ENCODE results near the gene BMPR2. TPM values are rescaled to one million over a fixed set of nuclear protein-coding genes. Genes with fewer than 3 reads are reported as not detected.

Gene BMPR2
- total and polyA plus RNA-seq, 2 of the 4 experiments (the other 2 are of a cell fraction): 17.0 to 30.1 TPM

- Histone ChIP-seq H3K23ac (ENCODE audit: low read depth, low read length) (no peak overlapping the region), H2AK9ac (replicated peaks; ENCODE audit: low read depth, low read length, poor library complexity) (no peak overlapping the region), H3K9ac (ENCODE audit: low read depth, low read length) (no peak overlapping the region), H3K27ac (ENCODE audit: insufficient read depth, low read length) (no peak overlapping the region), H3K36me3 (ENCODE audit: control insufficient read depth, insufficient read depth, low read length) (peaks cover 13% of the 10 kb centered on the region), H3K9me3 (ENCODE audit: control insufficient read depth, insufficient read depth, low read length) (no peaks in the 10 kb centered on the region), H2BK20ac (ENCODE audit: low read depth, low read length) (no peak overlapping the region), H2BK15ac (ENCODE audit: low read depth, low read length) (no peak overlapping the region), H2AFZ (replicated peaks; ENCODE audit: low read length, poor library complexity) (no peak overlapping the region), H3K9me1 (ENCODE audit: insufficient read depth, low read length) (no peaks in the 10 kb centered on the region), H3K4me1 (ENCODE audit: control insufficient read depth, insufficient read depth, low read length) (no peaks in the 10 kb centered on the region), H4K91ac (ENCODE audit: insufficient read depth, low read depth, low read length) (no peak overlapping the region), H3K4ac (ENCODE audit: low read depth, low read length) (peak overlapping the region; percentile 24; the same call in 1 of the 2 replicates), H2BK120ac (ENCODE audit: low read depth, low read length) (no peak overlapping the region), H2AK5ac (ENCODE audit: low read depth, low read length) (no peak overlapping the region), H3K27me3 (ENCODE audit: control insufficient read depth, insufficient read depth, low read length) (no peaks in the 10 kb centered on the region), H3K18ac (ENCODE audit: low read depth, low read length) (no peak overlapping the region), H4K5ac (ENCODE audit: low read depth, low read length) (no peak overlapping the region), H4K20me1 (ENCODE audit: insufficient read depth, low read length) (no peaks in the 10 kb centered on the region), H3K14ac (replicated peaks; ENCODE audit: low read depth, low read length) (no peak overlapping the region), H4K8ac (ENCODE audit: low read depth in 2 of 2, low read length in 2 of 2) (0 out of 4 replicates have a peak overlapping the region, but pooled peaks of 1 of the 2 experiments have one; percentile 22), H2BK5ac (ENCODE audit: low read depth, low read length, poor library complexity, severe bottlenecking) (no peak overlapping the region), H3K79me1 (ENCODE audit: low read depth in 1 of 2, low read length in 2 of 2) (peaks cover 4 to 11% of the 10 kb centered on the region in 2 experiments; a peak in 1 of 4 replicates), H3K4me3 (ENCODE audit: insufficient read depth, low read depth, low read length) (no peak overlapping the region), H3K4me2 (ENCODE audit: low read depth, low read length) (no peak overlapping the region), H3K56ac (ENCODE audit: extremely low read depth, insufficient read depth, low read length) (no peak overlapping the region)
- ChIA-PET CTCF (interaction anchor here (0.6 kb wide), 1 partner anchor 216 kb away, joined by 8 read pairs; no protein-coding TSS in a partner anchor), POLR2A (ENCODE audit: unreplicated experiment) (no interaction called here)
- no peak for TF ChIP-seq USF2 (IDR thresholded peaks at IDR 0.05; ENCODE audit: low read depth, low read length)
- TF ChIP-seq ELK1 (IDR thresholded peaks at IDR 0.05; ENCODE audit: borderline replicate concordance, low read depth, low read length): no peak
- TF ChIP-seq CEBPB (IDR thresholded peaks at IDR 0.05; ENCODE audit: low read depth, low read length): no peak
- TF ChIP-seq POLR2A (IDR thresholded peaks at IDR 0.05; ENCODE audit: low read depth, low read length): no peak
- TF ChIP-seq MAZ (IDR thresholded peaks at IDR 0.05; ENCODE audit: borderline replicate concordance, low read depth, low read length): no peak
- TF ChIP-seq CTCF (conservative IDR thresholded peaks at IDR 0.05; ENCODE audit: low read depth, low read length): no peak
- no peak for TF ChIP-seq BHLHE40 (IDR thresholded peaks at IDR 0.05; ENCODE audit: low read depth, low read length)
- TF ChIP-seq CHD1 (IDR thresholded peaks at IDR 0.05; ENCODE audit: low read depth, low read length): no peak
- TF ChIP-seq RFX5 (IDR thresholded peaks at IDR 0.05; ENCODE audit: low read depth, low read length): no peak
- no peak for TF ChIP-seq RAD21 (IDR thresholded peaks at IDR 0.05; ENCODE audit: low read length)
- no peak for TF ChIP-seq FOS (IDR thresholded peaks at IDR 0.05; ENCODE audit: low read depth, low read length)
- no peak for TF ChIP-seq SMC3 (IDR thresholded peaks at IDR 0.05; ENCODE audit: low read depth, low read length)
- no peak for TF ChIP-seq MAFK (IDR thresholded peaks at IDR 0.05; ENCODE audit: low read depth, low read length)
- TF ChIP-seq RCOR1 (IDR thresholded peaks at IDR 0.05; ENCODE audit: insufficient replicate concordance, low read length): no peak
- no peak for TF ChIP-seq NFE2L2 (IDR thresholded peaks at IDR 0.05; ENCODE audit: low read depth, low read length)
- TF ChIP-seq MXI1 (IDR thresholded peaks at IDR 0.05; ENCODE audit: borderline replicate concordance, low read depth, low read length): no peak
- dilution Hi-C loops (cut with HindIII; ENCODE audit: low sequenced_read_pairs, unreplicated experiment): no loop called here
- ATAC-seq (ENCODE audit: low read depth): no peak
- no CpG with 5 or more reads among the region's 1 CpG for WGBS, 2 experiments (ENCODE audit: extremely low coverage in 2 of 2, insufficient read length in 1 of 2)
- no TSS peak for BruUV-seq (replicated peaks)
- no peak for DNase-seq
- in situ Hi-C loops (cut with MboI; ENCODE audit: low sequenced_read_pairs): no loop called here
- intact Hi-C loops (cut with micrococcal nuclease): no loop called here
These were observed 153.9 kb downstream of the BMPR2 start for GRCh38 chr2:202530038-202530437.
